H1 (cell line): Measurements from ENCODE around the gene ST3GAL2. TPM values are rescaled to one million over a fixed set of nuclear protein-coding genes. Genes with fewer than 3 reads are reported as not detected.

Experiments
- CTCF ChIA-PET: fragments of 300-600 bp; sonication (Branson Sonifier 250); formaldehyde crosslinking; loops from one replicate; lab custom pipeline; 2021; ENCODE audit not compliant: partially characterized antibody; lab: Charles Lee
- POLR2A ChIA-PET: fragments of 300-600 bp; sonication (Branson Sonifier 250); formaldehyde crosslinking; loops from one replicate; lab custom pipeline; 2021; ENCODE audit warnings: inconsistent platforms; ENCODE audit not compliant: partially characterized antibody; lab: Charles Lee
- DNase-seq, 2 experiments: peaks; one replicate each; pipeline versions ENCODE4 v3.0.0 to v3.0.0-alpha.2; 2010 to 2022; ENCODE audit warnings: low spot score in 2 of 2, low read depth in 1 of 2, mixed read lengths in 1 of 2
- FAIRE-seq: peaks from 2 replicates; lab custom pipeline; 2011; peaks lifted over from hg19 to GRCh38; lab: Jason Lieb, UNC
- H2AFZ ChIP-seq: 2 replicates; pipeline ENCODE4 v1.8.1; 2012; ENCODE audit warnings: low read length, inconsistent platforms
- H2AK5ac ChIP-seq: 2 replicates; pipeline ENCODE4 v1.6.1; 2013; ENCODE audit warnings: low read depth, low read length
- H2BK120ac ChIP-seq: replicated peaks from 2 replicates; pipeline ENCODE3; 2013; ENCODE audit warnings: low read depth, low read length, inconsistent platforms
- H2BK12ac ChIP-seq: 2 replicates; pipeline ENCODE4 v1.6.1; 2013; ENCODE audit warnings: low read depth, low read length
- H2BK15ac ChIP-seq: 2 replicates; pipeline ENCODE4 v1.6.1; 2013; ENCODE audit warnings: low read length
- H2BK20ac ChIP-seq: 2 replicates; pipeline ENCODE4 v1.6.1; 2013; ENCODE audit warnings: low read length
- H2BK5ac ChIP-seq: 2 replicates; pipeline ENCODE4 v1.6.1; 2013; ENCODE audit warnings: low read depth, low read length
- H3K14ac ChIP-seq: 2 replicates; pipeline ENCODE4 v1.6.1; 2013; ENCODE audit warnings: inconsistent platforms; ENCODE audit not compliant: insufficient read length
- H3K18ac ChIP-seq: 2 replicates; pipeline ENCODE4 v1.6.1; 2013; ENCODE audit warnings: low read length; ENCODE audit errors: extremely low read depth
- H3K23ac ChIP-seq: 2 replicates; pipeline ENCODE4 v1.6.1; 2013; ENCODE audit warnings: inconsistent platforms; ENCODE audit not compliant: insufficient read length
- H3K23me2 ChIP-seq: 2 replicates; pipeline ENCODE4 v1.6.1; 2013; ENCODE audit warnings: low read depth, low read length
- H3K27ac ChIP-seq: 2 replicates; pipeline ENCODE4 v1.6.1; 2011; ENCODE audit warnings: low read depth, low read length, inconsistent platforms
- H3K27me3 ChIP-seq, 4 experiments: replicated peaks in 1 of 4; 1 replicate in 1 of 4; 2 replicates in 3 of 4; pipeline versions ENCODE4 v1.6.1 to v1.8.1; 2011 to 2013; ENCODE audit warnings: low read length in 3 of 4, mild to moderate bottlenecking in 3 of 4, inconsistent platforms in 2 of 4, mixed read lengths in 2 of 4, moderate library complexity in 1 of 4; ENCODE audit not compliant: control insufficient read depth in 3 of 4, insufficient read depth in 3 of 4; ENCODE audit errors: extremely low read depth in 1 of 4
- H3K36me3 ChIP-seq, 4 experiments: 2 replicates each; pipeline versions ENCODE4 v1.6.1 to v1.8.1; 2011 to 2013; ENCODE audit warnings: mild to moderate bottlenecking in 4 of 4, low read length in 3 of 4, moderate library complexity in 2 of 4, control low read depth in 1 of 4, inconsistent platforms in 1 of 4; ENCODE audit not compliant: insufficient read depth in 4 of 4, control insufficient read depth in 2 of 4
- H3K4ac ChIP-seq: replicated peaks from 2 replicates; pipeline ENCODE3; 2013; ENCODE audit warnings: low read length, low read depth, mixed read lengths, inconsistent platforms; ENCODE audit not compliant: insufficient read length
- H3K4me1 ChIP-seq, 4 experiments: replicated peaks in 1 of 4; 1 replicate in 1 of 4; 2 replicates in 3 of 4; pipeline versions ENCODE4 v1.6.1 to v1.8.1; 2011 to 2013; ENCODE audit warnings: low read length in 3 of 4, inconsistent platforms in 2 of 4, mixed read lengths in 1 of 4; ENCODE audit not compliant: insufficient read depth in 4 of 4, control insufficient read depth in 3 of 4
- H3K4me2 ChIP-seq, 2 experiments: 2 replicates each; pipeline versions ENCODE4 v1.6.1 to v1.8.1; 2011 to 2013; ENCODE audit warnings: low read depth in 2 of 2, low read length in 2 of 2, control low read depth in 1 of 2, inconsistent platforms in 1 of 2, mild to moderate bottlenecking in 1 of 2; ENCODE audit not compliant: insufficient read depth in 1 of 2
- H3K4me3 ChIP-seq, 4 experiments: fragments of 200-600, 300-600 bp in 1 of 4; sonication (generic), shearing (Covaris generic), sonication (Bioruptor Twin) in 1 of 4; 2 replicates each; pipeline versions ENCODE4 v1.5.1 to v1.8.1; 2011 to 2016; ENCODE audit warnings: low read length in 4 of 4, low read depth in 3 of 4, control low read depth in 2 of 4, inconsistent platforms in 2 of 4, mild to moderate bottlenecking in 2 of 4, mixed read lengths in 1 of 4, moderate library complexity in 1 of 4; ENCODE audit not compliant: insufficient read depth in 2 of 4; ENCODE audit errors: extremely low read depth in 1 of 4
- H3K56ac ChIP-seq: replicated peaks from 2 replicates; pipeline ENCODE3; 2013; ENCODE audit warnings: low read depth, mild to moderate bottlenecking, mixed read lengths, low read length, inconsistent platforms; ENCODE audit not compliant: insufficient read length
- H3K79me1 ChIP-seq: 2 replicates; pipeline ENCODE4 v1.6.1; 2013; ENCODE audit warnings: low read depth, low read length, control low read depth
- H3K79me2 ChIP-seq, 2 experiments: 2 replicates each; pipeline versions ENCODE4 v1.6.1 to v1.8.1; 2012 to 2013; ENCODE audit warnings: low read length in 2 of 2, mild to moderate bottlenecking in 2 of 2, inconsistent platforms in 1 of 2; ENCODE audit not compliant: insufficient read depth in 2 of 2, control insufficient read depth in 1 of 2
- H3K9ac ChIP-seq, 4 experiments: replicated peaks in 1 of 4; 1 replicate in 1 of 4; 2 replicates in 3 of 4; pipeline versions ENCODE4 v1.6.1 to v1.8.1; 2011 to 2013; ENCODE audit warnings: low read depth in 3 of 4, low read length in 3 of 4, control low read depth in 2 of 4, mild to moderate bottlenecking in 2 of 4, moderate library complexity in 2 of 4, inconsistent platforms in 1 of 4; ENCODE audit errors: extremely low read depth in 1 of 4
- H3K9me3 ChIP-seq, 2 experiments: 2 replicates each; pipeline versions ENCODE4 v1.6.1 to v1.8.1; 2012 to 2013; ENCODE audit warnings: mild to moderate bottlenecking in 2 of 2, moderate library complexity in 2 of 2, control low read depth in 1 of 2, inconsistent platforms in 1 of 2, low read depth in 1 of 2, low read length in 1 of 2, mixed read lengths in 1 of 2; ENCODE audit not compliant: insufficient read depth in 2 of 2
- H4K20me1 ChIP-seq, 2 experiments: replicated peaks in 1 of 2; 2 replicates each; pipeline versions ENCODE3 to v1.8.1; 2011 to 2013; ENCODE audit warnings: inconsistent platforms in 2 of 2, low read length in 2 of 2, mild to moderate bottlenecking in 1 of 2; ENCODE audit not compliant: insufficient read depth in 2 of 2, control insufficient read depth in 1 of 2
- H4K5ac ChIP-seq: 2 replicates; pipeline ENCODE4 v1.6.1; 2013; ENCODE audit warnings: low read length, low read depth, mixed read lengths, inconsistent platforms; ENCODE audit not compliant: insufficient read length
- H4K8ac ChIP-seq: 2 replicates; pipeline ENCODE4 v1.8.0; 2013; ENCODE audit warnings: mild to moderate bottlenecking, moderate library complexity, low read length, inconsistent platforms; ENCODE audit not compliant: insufficient read depth; ENCODE audit errors: extremely low read depth
- H4K91ac ChIP-seq: replicated peaks from 2 replicates; pipeline ENCODE3; 2013; ENCODE audit warnings: low read length, mixed read lengths, inconsistent platforms; ENCODE audit not compliant: insufficient read length
- CEBPB ChIP-seq: IDR thresholded peaks from 2 replicates; pipeline ENCODE4 v1.6.1; 2012; ENCODE audit warnings: low read depth, low read length
- POU5F1 ChIP-seq: IDR thresholded peaks from 2 replicates; pipeline ENCODE4 v1.6.1; 2011; ENCODE audit warnings: low read depth, mild to moderate bottlenecking, low read length, moderate library complexity
- TAF1 ChIP-seq: IDR thresholded peaks from 2 replicates; pipeline ENCODE4 v1.6.1; 2011; ENCODE audit warnings: mild to moderate bottlenecking, low read depth, low read length
- WGBS, 2 experiments: shearing (Covaris generic) in 1 of 2; methylation state at CpG; one replicate each; pipeline versions ENCODE4 v1.1.6 to v1.1.7; 2013 to 2015; ENCODE audit warnings: low lambda C conversion rate in 2 of 2, mixed read lengths in 2 of 2, inconsistent platforms in 1 of 2, low coverage in 1 of 2, missing lambda C conversion rate in 1 of 2; ENCODE audit not compliant: insufficient replicate concordance in 2 of 2, insufficient coverage in 1 of 2, insufficient read length in 1 of 2; ENCODE audit errors: extremely low coverage in 1 of 2, missing lambda C conversion rate in 1 of 2; 5-methylcytosine and 5-hydroxymethylcytosine counted together
- polyA plus RNA-seq, 7 experiments: library from polyadenylated mRNA; depleted of rRNA in 3 of 7; stranded (reverse) in 5 of 7; unstranded in 2 of 7; fragments of >200 nt in 5 of 7; fragments of 200-250 nt in 2 of 7; gene quantifications; 1 replicate in 5 of 7; 2 replicates in 1 of 7; 4 replicates in 1 of 7; pipeline versions ENCODE4 v1.2.1 to v1.2.3, GENCODE V29; 2011 to 2013; ENCODE audit warnings: missing spikeins in 2 of 7, mixed read lengths in 2 of 7
- total RNA-seq: library from RNA; stranded (reverse); fragmentation: NEBNext Ultra II Directional; extraction: Animal tissue kit (Norgen Biotek cat#: 25700); gene quantifications from 2 replicates; pipeline ENCODE4 v1.2.1, GENCODE V29; 2021
- TF ChIP-seq, protein P1 (sequence below): IDR thresholded peaks from 2 replicates; pipeline ENCODE4 v1.6.1; 2012; ENCODE audit warnings: inconsistent platforms
- TF ChIP-seq, protein P2 (sequence below): IDR thresholded peaks from 2 replicates; pipeline ENCODE4 v1.6.1; 2011; ENCODE audit warnings: low read length, improper control_type of control experiment

The ST3GAL2 gene
- total and polyA plus RNA-seq, 2 of the 8 experiments (the other 6 are each of a cell fraction or from before 2014, with no cell fraction given), result 14.4 to 39.7 TPM

DNA sequence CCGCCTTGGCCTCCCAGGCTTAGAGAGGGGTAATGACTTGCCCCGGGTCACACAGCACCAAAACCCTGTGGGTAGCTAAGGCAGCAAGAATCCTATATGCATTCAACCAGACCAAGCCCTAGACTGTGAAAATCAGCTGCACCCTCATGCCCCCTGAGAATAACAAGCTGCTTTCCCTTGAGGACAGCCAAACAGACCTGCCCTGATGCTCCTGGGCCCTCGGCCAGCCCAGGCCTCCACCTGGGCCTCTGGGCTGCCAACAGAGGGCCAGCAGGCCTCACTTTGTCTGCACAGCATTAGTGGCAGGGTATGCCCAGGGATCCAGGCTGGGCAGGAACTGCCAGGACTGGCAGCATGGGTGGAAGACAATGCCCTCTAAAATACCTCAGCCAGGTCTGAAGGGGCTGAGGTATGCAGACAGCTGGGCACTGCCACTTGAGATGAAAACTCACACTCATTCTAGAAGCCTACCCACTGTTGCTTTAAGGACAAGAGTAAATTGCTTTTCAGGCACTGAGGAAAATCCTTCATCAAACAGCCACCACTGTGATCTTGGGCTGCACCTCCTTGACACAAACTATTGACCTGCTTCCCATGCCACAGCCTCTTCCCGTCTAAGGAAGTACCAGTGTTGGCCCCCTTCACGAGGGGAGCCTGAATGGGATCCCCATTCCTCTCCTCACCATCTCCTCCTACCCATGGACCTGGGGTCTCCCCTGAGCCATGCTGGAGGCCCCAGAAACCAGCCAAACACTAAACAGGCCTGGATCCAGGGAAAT is 8.8 kb downstream of the ST3GAL2 start:
- ChIA-PET POLR2A (interaction anchor here (0.9 to 3.7 kb wide), 2 partner anchors 12 to 50 kb away, joined by 3 to 17 read pairs; no protein-coding TSS in a partner anchor), CTCF (interaction anchor here (0.6 to 1.0 kb wide), 5 partner anchors 23 to 50 kb away, joined by 3 to 8 read pairs (median 3); no protein-coding TSS in a partner anchor)
- no peak for DNase-seq
- Histone ChIP-seq H3K4ac (peak overlapping the region; percentile 96), H3K27ac (peak overlapping the region; percentile 84), H2BK12ac (peak overlapping the region; percentile 98), H3K18ac (peak overlapping the region; percentile 12), H3K79me1 (peaks cover 6% of the 10 kb centered on the region), H3K4me2 (peak overlapping the region; percentile 44 to 45), H3K23ac (no peak overlapping the region), H4K8ac (peak overlapping the region; percentile 83; the same call in 1 of the 2 replicates), H2BK20ac (peak overlapping the region; percentile 92), H2BK120ac (peak overlapping the region; percentile 76), H3K9ac (peak overlapping the region in 2 of 4 experiments; percentile 48 to 56; a peak in 3 of 7 replicates), H4K91ac (peak overlapping the region; percentile 97), H3K9me3 (no peaks in the 10 kb centered on the region), H2AK5ac (peak overlapping the region; percentile 94), H3K27me3 (no peaks in the 10 kb centered on the region), H4K20me1 (no peaks in the 10 kb centered on the region), H2AFZ (no peak overlapping the region), H2BK5ac (peak overlapping the region; percentile 97), H4K5ac (peak overlapping the region; percentile 85), H3K23me2 (no peaks in the 10 kb centered on the region), H3K14ac (no peak overlapping the region), H3K36me3 (peaks cover 0 to 5% (median 0%) of the 10 kb centered on the region in 4 experiments; a peak in 3 of 8 replicates), H3K4me3 (no peak overlapping the region; a peak in 1 of 8 replicates), H2BK15ac (peak overlapping the region; percentile 99; the same call in 1 of the 2 replicates), H3K79me2 (peaks cover 0 to 67% of the 10 kb centered on the region in 2 experiments; a peak in 3 of 4 replicates), H3K4me1 (peaks cover 29 to 40% (median 34%) of the 10 kb centered on the region in 4 experiments), H3K56ac (peak overlapping the region; percentile 78)
- WGBS, 2 experiments, result 79% methylated on average over 5 of the region's 5 CpGs; no CpG with 5 or more reads in 1 of the 2 experiments
- FAIRE-seq, result no peak
- TF ChIP-seq, protein P1, sequence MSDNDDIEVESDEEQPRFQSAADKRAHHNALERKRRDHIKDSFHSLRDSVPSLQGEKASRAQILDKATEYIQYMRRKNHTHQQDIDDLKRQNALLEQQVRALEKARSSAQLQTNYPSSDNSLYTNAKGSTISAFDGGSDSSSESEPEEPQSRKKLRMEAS, result no peak
- TF ChIP-seq TAF1 (no peak), CEBPB (no peak), POU5F1 (no peak)
- TF ChIP-seq, protein P2, sequence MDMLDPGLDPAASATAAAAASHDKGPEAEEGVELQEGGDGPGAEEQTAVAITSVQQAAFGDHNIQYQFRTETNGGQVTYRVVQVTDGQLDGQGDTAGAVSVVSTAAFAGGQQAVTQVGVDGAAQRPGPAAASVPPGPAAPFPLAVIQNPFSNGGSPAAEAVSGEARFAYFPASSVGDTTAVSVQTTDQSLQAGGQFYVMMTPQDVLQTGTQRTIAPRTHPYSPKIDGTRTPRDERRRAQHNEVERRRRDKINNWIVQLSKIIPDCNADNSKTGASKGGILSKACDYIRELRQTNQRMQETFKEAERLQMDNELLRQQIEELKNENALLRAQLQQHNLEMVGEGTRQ, result no peak
